RKO (cell line): Measurements from ENCODE around the gene MMRN2.
"Not testable (repeated sequence)": the region's sequence is repeated elsewhere in the genome, so short reads cannot be mapped to it uniquely, and the experiment has no call there.

Source experiments
- DNase-seq: peaks from one replicate; pipeline ENCODE4 v3.0.0-alpha.2; 2016; ENCODE audit warnings: low spot score

Gene MMRN2, protein sequence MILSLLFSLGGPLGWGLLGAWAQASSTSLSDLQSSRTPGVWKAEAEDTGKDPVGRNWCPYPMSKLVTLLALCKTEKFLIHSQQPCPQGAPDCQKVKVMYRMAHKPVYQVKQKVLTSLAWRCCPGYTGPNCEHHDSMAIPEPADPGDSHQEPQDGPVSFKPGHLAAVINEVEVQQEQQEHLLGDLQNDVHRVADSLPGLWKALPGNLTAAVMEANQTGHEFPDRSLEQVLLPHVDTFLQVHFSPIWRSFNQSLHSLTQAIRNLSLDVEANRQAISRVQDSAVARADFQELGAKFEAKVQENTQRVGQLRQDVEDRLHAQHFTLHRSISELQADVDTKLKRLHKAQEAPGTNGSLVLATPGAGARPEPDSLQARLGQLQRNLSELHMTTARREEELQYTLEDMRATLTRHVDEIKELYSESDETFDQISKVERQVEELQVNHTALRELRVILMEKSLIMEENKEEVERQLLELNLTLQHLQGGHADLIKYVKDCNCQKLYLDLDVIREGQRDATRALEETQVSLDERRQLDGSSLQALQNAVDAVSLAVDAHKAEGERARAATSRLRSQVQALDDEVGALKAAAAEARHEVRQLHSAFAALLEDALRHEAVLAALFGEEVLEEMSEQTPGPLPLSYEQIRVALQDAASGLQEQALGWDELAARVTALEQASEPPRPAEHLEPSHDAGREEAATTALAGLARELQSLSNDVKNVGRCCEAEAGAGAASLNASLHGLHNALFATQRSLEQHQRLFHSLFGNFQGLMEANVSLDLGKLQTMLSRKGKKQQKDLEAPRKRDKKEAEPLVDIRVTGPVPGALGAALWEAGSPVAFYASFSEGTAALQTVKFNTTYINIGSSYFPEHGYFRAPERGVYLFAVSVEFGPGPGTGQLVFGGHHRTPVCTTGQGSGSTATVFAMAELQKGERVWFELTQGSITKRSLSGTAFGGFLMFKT

DNA sequence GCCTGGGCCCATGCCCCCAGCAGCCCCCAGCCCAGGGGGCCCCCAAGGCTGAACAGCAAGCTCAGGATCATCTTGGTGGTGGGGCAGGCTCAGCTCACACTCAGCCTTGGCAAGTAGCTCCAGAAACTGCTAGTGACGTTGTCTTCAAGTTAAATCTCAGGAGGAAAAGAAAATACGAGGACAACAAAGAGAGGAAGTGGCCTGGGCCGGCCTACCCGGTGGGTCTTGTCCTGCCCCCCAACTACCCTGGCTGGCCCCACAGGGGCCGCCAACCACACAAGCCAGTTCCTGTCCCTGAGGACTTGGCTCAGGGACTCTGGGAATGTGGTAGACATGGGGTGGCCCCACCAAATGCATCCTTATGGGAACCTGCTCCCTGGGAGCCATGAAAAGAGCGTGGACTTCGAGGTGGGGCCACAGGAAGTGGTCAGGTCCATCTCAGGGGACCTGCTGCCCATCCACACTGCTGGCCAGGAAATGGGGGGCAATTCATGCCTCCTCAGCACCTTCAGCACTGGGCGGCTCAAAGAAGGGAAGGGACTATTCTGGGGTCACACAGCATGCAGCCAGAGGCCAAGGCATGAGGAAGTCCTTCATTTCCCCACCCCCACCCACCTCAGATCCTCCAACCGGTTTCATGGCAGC is at the start of gene MMRN2:
MMRN2 (minus strand) TSS at position 145 of the 645 bp plus-strand sequence; CDS start at position 71, 74 bp downstream.
- no peak for DNase-seq

DNA sequence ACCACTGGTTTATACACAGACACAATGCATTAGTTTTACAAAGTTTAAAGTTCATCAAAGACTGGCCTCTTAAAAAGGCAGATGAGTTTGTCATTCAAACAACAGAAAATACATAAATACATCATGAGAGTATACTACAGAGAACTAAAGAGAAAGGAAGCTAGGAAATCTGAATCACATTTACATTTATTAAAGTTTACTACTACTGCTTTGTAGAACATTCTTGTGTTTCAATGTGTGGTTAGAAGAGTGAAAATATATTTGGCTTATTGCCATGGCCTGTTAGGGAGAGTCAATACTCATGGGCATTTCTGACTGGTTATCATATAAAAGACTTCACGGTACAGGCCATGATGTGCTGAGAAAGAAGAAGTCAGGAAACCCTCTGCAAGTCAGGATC is 49.7 kb upstream of the MMRN2 start:
- DNase-seq: not testable (repeated sequence)

DNA sequence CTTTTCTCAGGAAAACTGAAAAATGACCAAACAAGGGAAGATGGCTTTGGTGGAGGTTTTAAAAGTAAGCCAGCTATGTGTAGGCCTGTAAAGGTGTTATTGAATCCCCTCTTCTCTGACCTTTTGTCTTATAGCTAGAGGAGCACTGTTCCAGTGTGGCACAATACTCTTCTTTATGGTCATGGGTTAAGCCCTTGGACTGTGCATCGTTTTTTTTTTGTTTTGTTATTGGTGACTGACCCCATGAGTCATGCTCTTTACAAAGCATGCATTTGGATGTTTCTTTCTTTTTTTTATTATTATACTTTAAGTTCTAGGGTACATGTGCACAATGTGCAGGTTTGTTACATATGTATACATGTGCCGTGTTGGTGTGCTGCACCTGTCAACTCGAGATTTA is 43.1 kb upstream of the MMRN2 start:
- DNase-seq: no peak

DNA sequence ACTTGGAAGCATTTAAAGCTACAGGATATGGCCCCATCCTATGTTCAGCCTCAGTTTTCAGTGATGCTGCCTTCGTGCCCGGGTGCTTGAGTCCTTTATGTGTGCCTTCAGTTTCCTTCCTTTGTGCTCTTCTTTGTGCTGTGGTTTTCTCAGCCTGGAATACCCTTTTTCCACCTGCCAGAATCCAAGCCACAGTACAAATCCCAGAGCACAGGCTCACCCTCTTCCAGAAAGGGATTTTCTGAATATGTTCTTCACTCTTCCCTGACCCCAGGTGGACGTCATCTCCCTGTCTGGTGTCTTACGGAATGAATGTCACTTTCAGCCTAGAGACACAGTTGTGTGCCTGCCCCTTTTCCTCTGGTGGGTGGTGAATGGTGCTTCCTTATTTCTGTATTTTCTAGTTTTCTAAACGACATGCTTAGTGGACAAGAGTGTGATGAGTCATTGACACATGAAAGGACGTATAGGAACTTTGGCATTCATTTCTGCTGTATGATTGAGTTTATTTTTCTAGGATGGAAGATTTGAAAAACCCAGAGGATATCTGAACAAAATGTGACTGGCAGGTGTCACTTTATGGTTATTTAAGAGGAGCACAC is 42.5 kb upstream of the MMRN2 start:
- DNase-seq: not testable (repeated sequence)

DNA sequence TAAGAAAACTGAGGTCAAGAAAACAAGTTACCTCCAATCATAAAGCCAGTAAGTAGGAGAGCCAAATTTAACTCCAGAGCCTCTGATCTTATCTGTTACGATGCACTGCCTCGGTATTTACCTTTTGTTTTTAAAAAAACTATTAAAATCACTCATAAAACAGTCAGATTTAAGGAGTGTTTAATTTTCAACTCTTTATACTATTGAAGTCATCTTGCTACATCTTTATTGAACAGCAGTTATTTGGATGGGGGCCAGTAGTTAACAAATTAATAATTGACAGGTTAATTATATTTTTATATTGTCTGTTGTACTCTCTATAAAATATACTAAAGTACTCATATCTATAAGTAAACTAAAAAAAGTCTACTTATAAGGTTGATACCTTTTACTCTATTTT is 35.5 kb upstream of the MMRN2 start:
- no peak for DNase-seq

DNA sequence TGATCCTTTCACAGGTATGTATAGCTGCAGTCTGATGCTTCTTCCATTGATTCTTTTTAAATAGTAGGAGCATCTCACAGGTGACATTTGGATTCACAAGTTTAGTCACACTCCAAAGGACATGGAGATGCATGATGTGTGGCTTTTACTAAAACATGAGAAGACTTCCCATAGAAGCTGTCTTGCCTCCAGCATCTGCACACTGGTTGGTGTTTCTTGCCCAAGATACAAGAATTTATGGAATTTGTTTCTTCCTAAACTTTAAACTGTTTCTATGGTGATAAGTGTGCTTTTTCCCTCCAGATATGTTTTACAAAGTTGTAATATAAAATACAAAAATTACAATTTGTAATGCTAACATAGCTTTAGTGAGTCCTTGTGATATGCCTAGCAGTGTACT is 35.0 kb upstream of the MMRN2 start:
- no peak for DNase-seq

DNA sequence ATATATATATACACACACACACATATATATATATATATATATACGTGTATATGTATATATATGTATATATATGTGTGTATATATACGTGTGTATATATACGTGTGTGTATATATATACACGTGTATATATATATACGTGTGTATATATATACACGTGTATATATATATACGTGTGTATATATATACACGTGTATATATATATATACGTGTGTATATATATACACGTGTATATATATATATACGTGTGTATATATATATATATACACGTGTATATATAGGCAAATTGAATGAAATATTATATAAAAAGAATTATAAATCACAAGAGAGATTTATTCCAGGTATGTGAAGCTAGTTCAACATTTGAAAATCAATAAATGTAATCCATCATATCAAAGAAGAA is 33.9 kb upstream of the MMRN2 start:
- not testable (repeated sequence) for DNase-seq

DNA sequence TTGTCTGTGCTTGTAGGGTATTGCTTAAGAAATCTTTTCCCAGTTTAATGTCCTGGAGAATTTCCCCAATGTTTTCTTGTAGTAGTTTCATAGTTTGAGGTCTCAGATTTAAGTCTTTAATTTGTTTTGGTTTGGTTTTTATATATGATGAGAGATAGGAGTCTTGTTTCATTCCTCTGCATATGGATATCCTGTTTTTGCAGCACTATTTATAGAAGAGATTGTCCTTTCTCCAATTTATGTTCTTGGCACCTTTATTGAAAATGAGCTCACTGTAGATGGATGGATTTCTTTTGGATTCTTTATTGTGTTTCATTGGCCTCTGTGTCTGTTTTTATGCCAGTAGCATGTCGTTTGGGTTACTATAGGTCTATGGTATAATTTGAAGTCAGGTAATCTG is 31.1 kb upstream of the MMRN2 start:
- no peak for DNase-seq

DNA sequence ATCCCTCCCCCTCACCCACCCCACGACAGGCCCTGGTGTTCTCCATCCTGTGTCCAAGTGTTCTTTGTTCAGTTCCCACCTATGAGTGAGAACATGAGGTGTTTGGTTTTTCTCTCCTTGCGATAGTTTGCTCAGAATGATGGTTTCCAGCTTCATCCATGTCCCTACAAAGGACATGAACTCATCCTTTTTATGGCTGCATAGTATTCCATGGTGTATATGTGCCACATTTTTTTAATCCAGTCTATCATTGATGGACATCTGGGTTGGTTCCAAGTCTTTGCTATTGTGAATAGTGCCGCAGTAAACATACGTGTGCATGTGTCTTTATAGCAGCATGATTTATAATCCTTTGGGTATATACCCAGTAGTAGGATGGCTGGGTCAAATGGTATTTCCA is 27.1 kb upstream of the MMRN2 start:
- DNase-seq: not testable (repeated sequence)

DNA sequence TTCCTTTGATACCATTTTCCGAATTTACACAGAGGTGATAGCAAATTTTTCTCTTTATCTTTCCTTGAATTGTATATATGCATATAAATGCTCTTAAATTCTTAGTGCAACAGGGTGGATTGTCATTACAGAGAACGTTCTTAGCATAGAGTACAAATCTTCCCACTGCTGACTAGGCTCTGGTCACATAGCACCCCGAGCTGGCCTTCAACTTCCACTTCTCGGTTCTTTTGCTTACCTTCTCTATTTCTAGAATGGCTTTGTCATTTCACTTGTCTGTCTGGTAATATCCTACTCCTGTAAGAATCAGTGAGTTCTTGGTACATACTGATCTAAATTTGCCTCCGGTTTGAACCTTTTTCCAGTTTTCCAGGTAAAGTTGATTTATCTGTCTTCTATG is 24.3 kb upstream of the MMRN2 start:
- no peak for DNase-seq

DNA sequence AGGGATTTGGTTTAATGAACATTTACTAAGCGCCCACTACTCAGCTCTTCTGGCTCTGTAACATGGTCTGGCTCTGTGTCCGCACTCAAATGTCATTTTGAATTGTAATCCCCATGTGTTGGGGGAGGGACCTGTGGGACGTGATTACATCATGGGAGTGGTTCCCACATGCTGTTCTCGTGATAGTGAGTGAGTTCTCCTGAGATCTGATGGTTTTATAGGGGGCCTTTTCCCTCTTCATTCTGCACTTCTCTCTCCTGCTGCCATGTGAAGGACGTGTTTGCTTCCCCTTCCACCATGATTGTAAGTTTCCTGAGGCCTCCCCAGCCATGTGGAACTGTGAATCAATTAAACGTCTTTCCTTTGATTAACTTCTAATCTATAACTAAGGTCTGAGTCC is 23.6 kb upstream of the MMRN2 start:
- not testable (repeated sequence) for DNase-seq

DNA sequence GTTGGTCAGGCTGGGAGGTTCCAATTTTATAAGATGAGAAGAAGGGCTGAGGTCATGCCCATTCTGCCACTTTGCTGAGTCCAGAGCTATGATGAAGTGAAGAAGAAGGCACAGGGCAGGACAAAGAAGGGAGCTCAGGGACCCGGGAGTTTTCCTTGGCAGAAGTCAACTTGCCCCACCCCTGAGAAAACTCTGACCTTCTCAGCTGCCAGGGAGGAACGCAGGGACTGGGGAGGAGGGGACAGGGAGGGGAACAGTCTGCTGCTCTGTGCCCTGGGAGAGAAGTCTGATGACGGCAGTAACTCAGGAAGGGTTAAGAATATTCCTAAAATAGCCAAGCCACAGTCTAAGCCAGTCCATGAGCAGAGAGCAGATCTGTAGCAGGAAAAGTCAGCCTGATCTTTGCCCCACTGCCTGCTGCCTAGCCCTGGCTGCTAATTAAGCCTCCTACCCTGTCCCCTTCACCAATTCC is 22.6 kb upstream of the MMRN2 start:
- no peak for DNase-seq

DNA sequence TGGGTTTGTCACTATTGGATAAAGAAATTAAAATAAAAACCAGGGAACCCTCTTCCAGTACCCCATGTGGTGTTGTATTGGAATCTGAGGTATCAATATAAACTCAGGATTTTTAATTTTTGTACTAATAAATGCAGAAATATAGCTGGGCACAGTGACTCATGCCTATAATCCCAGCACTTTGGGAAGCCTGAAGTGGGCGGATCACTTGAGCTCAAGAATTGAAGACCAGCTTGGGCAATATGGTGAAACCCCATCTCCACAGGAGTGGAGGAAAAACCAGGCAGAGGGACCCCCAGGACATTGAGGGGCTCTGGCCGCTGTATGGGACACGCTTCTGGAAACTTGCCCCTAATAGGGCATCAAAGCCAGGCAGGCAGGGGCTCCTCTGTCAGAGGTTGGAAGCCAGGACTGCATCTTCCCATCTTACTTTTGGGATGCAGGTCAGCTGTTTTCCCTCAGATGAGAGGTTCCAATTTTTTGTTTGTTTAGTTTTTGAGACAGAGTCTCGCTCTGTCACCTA is 21.9 kb upstream of the MMRN2 start:
- no peak for DNase-seq

DNA sequence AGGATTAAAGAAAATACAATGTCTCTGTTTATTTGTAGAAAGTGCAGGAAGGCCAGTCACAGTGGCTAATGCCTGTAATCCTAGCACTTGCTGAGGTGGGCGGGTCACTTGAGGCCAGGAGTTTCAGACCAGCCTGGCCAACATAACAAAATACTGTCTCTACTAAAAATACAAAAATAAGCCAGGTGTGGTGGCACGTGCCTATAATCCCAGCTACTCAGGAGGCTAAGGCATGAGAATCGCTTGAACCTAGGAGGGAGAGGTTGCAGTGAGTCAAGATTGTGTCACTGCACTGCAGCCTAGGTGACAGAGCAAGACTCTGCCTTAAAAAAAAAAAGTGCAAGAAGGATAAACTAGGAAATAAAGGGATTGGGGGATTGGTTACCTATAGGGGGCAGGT is 21.0 kb upstream of the MMRN2 start:
- peak; percentile 26 for DNase-seq

DNA sequence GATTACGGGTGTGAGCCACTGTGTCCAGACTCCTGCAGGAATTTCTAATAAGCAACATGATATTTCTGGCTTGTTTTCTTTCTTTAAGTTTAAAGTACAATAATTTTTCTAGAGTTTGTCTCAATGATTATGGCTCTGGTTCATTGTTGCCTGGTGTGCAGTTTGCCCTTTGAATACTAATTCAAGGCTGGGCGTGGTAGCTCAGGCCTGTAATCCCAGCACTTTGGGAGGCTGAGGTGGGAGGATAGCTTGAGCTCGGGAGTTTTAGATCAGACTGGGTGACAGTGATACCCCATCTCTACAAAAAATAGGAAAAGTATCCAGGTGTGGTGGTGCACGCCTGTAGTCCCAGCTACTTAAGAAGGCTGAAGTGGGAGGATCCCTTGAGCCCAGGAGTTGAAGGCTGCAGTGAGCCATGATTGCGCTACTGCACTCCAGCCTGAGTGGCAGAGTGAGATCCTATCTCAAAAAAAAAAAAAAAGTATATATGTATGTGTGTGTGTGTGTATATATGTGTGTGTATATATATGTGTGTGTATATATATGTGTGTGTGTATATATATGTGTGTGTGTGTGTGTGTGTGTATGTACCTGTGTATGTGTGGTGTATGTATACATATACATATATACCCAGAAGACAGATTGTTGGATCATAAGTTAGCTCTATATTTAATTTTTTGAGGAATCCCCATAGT is 19.1 kb upstream of the MMRN2 start:
- no peak for DNase-seq

DNA sequence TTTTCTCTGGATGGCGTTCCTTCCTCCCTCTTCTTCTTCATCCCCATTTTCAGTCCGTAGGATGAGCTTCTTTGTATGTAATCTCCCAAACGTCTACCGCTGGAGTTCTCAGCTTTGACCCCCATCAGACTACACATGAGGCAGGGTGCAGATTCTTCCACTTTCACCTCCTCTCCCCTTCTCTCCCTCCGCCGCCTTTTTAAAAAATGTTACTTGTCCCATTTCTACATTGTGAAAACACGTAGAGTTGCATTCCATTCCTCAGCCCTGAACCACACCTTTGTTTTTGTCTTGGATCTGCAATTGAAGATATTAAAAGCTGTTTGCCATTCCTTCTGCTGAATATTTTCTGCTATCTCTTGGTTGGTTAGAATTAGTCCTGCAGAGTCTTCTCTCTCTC is 17.1 kb upstream of the MMRN2 start:
- no peak for DNase-seq

DNA sequence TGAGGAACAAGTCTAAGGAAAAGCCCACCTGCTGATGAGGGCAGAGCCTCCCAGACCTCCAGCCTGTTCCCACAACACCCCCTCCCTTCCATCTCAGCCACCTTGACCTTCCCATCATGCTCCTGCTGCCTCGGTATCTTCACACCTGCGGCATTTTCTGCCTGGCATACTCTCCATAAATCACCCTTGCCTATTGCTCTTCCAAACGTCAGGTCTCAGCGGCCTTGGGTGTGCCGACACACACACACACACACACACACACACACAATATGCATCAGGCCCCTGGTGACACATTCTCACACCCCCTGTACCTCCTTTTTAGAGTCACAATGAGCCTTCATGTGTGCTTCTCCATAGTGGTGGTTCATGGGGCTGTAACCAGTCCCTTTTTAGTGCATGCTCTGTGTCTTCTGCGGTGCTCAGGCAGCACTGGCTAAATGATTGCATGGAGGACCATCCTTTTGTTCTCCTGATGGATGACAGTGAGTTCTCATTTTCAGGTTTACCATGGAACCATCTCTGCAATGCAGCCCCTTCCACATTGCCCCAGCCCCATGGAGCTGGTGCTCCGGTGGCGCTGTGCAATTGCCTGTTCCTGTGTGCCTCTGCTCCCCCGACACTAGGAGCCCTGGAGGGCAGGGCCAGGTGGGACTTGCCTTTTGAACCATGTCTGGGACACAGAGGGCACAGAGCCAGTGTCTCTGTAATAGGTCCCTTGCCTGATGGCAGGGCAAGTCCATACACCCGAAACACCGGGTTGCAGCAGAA is 15.4 kb upstream of the MMRN2 start:
- DNase-seq: no peak

DNA sequence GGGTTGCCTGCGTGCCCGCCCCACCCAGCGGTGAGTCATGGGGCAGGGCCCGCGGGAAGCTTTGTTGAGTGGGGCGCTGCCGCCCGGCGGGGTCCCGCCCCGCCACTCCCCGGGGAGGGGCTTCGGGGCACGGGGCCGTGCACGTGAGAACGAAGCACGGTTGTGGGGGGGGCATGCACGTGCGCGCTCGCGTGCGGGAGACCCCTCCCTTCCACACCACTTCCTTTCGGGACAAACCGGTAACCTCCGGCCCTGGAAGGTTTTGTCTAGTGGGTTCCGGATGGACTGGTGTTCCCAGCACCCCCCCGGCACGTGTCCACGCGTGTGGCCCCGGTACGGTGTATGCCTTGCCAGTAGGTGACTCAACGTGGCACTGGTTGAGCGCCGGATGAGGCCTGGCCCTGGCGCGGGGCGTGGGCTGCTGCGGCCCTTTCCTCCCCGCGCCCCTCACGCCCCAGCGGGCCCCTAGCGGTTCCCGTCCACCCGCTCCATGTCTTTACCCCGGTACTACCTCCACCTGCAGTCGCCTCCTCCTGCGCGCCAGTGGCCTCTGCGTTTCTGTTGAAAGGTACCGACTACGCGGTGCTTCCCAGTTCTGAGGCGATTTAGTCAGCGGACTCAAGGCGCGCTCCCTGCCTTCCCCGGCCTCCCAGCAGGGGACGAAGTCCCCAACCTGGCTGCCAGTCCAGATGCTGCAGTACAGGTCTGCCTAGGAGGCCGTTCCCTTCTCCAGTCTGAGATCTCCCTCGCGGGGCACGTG is 14.0 kb upstream of the MMRN2 start:
- peak; percentile 85 for DNase-seq

DNA sequence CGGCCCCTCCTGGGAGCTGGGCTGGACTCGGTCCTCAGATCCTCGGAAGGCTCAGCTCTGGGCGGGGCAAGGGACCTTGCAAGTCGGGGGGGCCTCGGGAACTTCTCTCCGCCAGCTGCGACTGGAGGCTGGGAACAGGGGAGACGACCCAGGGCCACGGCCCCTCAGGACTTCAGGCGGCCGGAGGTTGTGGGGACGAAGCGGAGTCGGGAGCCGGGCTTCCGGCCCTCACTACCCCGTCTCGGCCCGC is 13.5 kb upstream of the MMRN2 start:
- no peak for DNase-seq
